Heart left ventricle (tissue), 13 donors: ENCODE measurements around the gene SLC9B2.

Source experiments
- CTCF ChIP-seq, 12 donors: fragments of 200-600 bp; sonication (generic) in 4 of 12; IDR thresholded peaks; one replicate each; pipeline versions ENCODE4 v1.5.0 to v1.8.0; 2018 to 2022; ENCODE audit warnings: antibody characterized with exemption in 12 of 12, mild to moderate bottlenecking in 5 of 12
- POLR2A ChIP-seq, 2 donors: fragments of 450-650 bp; IDR thresholded peaks; one replicate each; pipeline ENCODE4 v1.6.1; 2017; ENCODE audit warnings: antibody characterized with exemption in 2 of 2, mild to moderate bottlenecking in 2 of 2, moderate library complexity in 2 of 2
- donor health status: ischemic (EF 13 %, LVEDD 7.1; RV severe dilation, severe dysfunction).
- donor health status: DM: no; HTN: yes; CAD: no.
- donor health status: DM: no; HTN: no; CAD: no.
- donor health status: ischemic (EF 25% LVEDD 6.9; RV normal size, moderate dysfunction).
- donor health status: ischemic (EF 25% LVEDD 5.7; RV mildly dilated, moderate dysfunction).
- donor health status: ischemic (EF 35%, LVEDD 5.7; RV mildly dilated, moderate dysfunction).
- donor health status: nonischemic (EF 11% LVEDD 7.7; RV severe dilation, severe dysfunction).
- donor health status: DM: yes; HTN: yes; CAD: no.
- donor health status: PGD.
- donor health status: ischemic (EF 29% LVEDD 5.4; RV normal size, mild dysfunction).
- donor health status: nonischemic (EF 23%, LVEDD 6.1; RV moderate dilation, normal function).

- TF ChIP-seq CTCF (IDR thresholded peaks at IDR 0.05), result no peak
- TF ChIP-seq POLR2A (IDR thresholded peaks at IDR 0.05), result no peak
These were observed 24.4 kb downstream of the SLC9B2 start for GRCh38 chr4:103052145-103052544.
